Activated CD4-positive, alpha-beta T cell treated with anti-CD3 and anti-CD28 coated beads, Interleukin-2, Interleukin-6, amounts not matched to agents 100 ng/mL and 50 ng/mL, durations not matched to agents 16 hours and 8 hours (primary cell): Measurements from ENCODE around the gene CCNH.

Experiments used
- DNase-seq: peaks from one replicate; pipeline ENCODE4 v3.0.0-alpha.2; 2020

CCNH gene

GRCh38 chr5:87401626-87402025, 11.1 kb downstream of the CCNH start:
- no peak for DNase-seq

- peak; percentile 40 for DNase-seq
Observed at GRCh38 chr5:87400305-87400899, 12.3 kb downstream of the CCNH start.

GRCh38 chr5:87399720-87400119, 13.0 kb downstream of the CCNH start:
- no peak for DNase-seq

GRCh38 chr5:87398981-87399614, 13.6 kb downstream of the CCNH start:
- no peak for DNase-seq

GRCh38 chr5:87394411-87395165, 18.1 kb downstream of the CCNH start:
- DNase-seq, result no peak

- DNase-seq, result no peak
Observed at GRCh38 chr5:87393331-87393730, 19.4 kb downstream of the CCNH start.

- DNase-seq, result no peak
Observed at GRCh38 chr5:87392801-87393200, 19.9 kb downstream of the CCNH start.

GRCh38 chr5:87392170-87392569, 20.6 kb downstream of the CCNH start:
- DNase-seq, result no peak

- no peak for DNase-seq
Observed at GRCh38 chr5:87390576-87391199, 22.0 kb downstream of the CCNH start.

- no peak for DNase-seq
Observed at GRCh38 chr5:87390075-87390474, 22.7 kb downstream of the CCNH start.

GRCh38 chr5:87389296-87390034, 23.3 kb downstream of the CCNH start:
- no peak for DNase-seq

- DNase-seq, result no peak
Observed at GRCh38 chr5:87388129-87388528, 24.6 kb downstream of the CCNH start.

GRCh38 chr5:87385802-87386201, 26.9 kb downstream of the CCNH start:
- no peak for DNase-seq

GRCh38 chr5:87383216-87383615, 29.5 kb downstream of the CCNH start:
- DNase-seq, result no peak

- DNase-seq, result no peak
Observed at GRCh38 chr5:87382224-87382623, 30.5 kb downstream of the CCNH start.

- no peak for DNase-seq
Observed at GRCh38 chr5:87372705-87373104, 40.0 kb downstream of the CCNH start.

- no peak for DNase-seq
Observed at GRCh38 chr5:87369431-87369830, 43.3 kb downstream of the CCNH start.

GRCh38 chr5:87368601-87369000, 44.1 kb downstream of the CCNH start:
- DNase-seq, result no peak

- DNase-seq, result no peak
Observed at GRCh38 chr5:87367243-87367642, 45.5 kb downstream of the CCNH start.

GRCh38 chr5:87361536-87362213, 51.1 kb downstream of the CCNH start:
- DNase-seq, result no peak

- no peak for DNase-seq
Observed at GRCh38 chr5:87361031-87361445, 51.7 kb downstream of the CCNH start.

GRCh38 chr5:87360132-87360531, 52.6 kb downstream of the CCNH start:
- no peak for DNase-seq
